Measurements from ENCODE around the gene POC1A. TPM values are rescaled to one million over a fixed set of nuclear protein-coding genes. Genes with fewer than 3 reads are reported as not detected.

Gene POC1A
- total and polyA plus RNA-seq, 2 of the 4 experiments (the other 2 are of a cell fraction): 10.6 to 11.5 TPM

DNA sequence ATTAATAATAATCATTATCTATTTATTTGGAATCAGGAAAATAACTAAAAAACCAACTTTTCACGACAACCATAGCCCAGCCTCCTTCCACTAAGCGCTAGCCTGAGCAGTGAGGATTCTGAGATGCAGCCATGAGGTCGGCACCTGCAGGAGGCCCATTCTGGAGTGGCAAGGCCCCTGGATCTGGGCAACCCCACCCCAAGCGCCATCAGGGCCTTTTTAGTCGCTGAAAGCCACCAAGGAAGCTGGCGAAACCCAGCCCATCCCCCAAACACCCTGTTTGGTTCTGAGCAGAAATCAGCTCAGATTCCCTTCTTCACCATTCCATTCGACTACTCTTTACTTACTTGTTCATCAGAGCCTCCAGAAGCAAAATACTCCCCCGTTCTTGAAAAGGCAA is 29.5 kb downstream of the POC1A start:
- Histone ChIP-seq H2BK15ac (ENCODE audit: low read depth, low read length) (no peak overlapping the region), H2BK120ac (ENCODE audit: low read depth, low read length) (no peak overlapping the region), H3K4me3 (ENCODE audit: insufficient read depth, low read depth, low read length) (no peak overlapping the region), H3K9ac (ENCODE audit: low read depth, low read length) (no peak overlapping the region), H2AK9ac (replicated peaks; ENCODE audit: low read depth, low read length, poor library complexity) (no peak overlapping the region), H2BK20ac (ENCODE audit: low read depth, low read length) (no peak overlapping the region), H2AK5ac (ENCODE audit: low read depth, low read length) (no peak overlapping the region), H3K14ac (replicated peaks; ENCODE audit: low read depth, low read length) (no peak overlapping the region), H3K18ac (ENCODE audit: low read depth, low read length) (no peak overlapping the region), H3K23ac (ENCODE audit: low read depth, low read length) (no peak overlapping the region), H2AFZ (replicated peaks; ENCODE audit: low read length, poor library complexity) (no peak overlapping the region), H3K79me1 (ENCODE audit: low read depth in 1 of 2, low read length in 2 of 2) (peaks cover 7 to 15% of the 10 kb centered on the region in 2 experiments; a peak in 3 of 4 replicates), H3K4me1 (ENCODE audit: control insufficient read depth, insufficient read depth, low read length) (peaks cover 5% of the 10 kb centered on the region), H4K5ac (ENCODE audit: low read depth, low read length) (no peak overlapping the region), H3K27ac (ENCODE audit: insufficient read depth, low read length) (no peak overlapping the region), H3K4ac (ENCODE audit: low read depth, low read length) (no peak overlapping the region), H4K8ac (ENCODE audit: low read depth in 2 of 2, low read length in 2 of 2) (no peak overlapping the region), H3K36me3 (ENCODE audit: control insufficient read depth, insufficient read depth, low read length) (0 out of 2 replicates have a peak, but pooled peaks cover 1% of the 10 kb centered on the region), H3K9me3 (ENCODE audit: control insufficient read depth, insufficient read depth, low read length) (no peaks in the 10 kb centered on the region), H4K20me1 (ENCODE audit: insufficient read depth, low read length) (no peaks in the 10 kb centered on the region), H3K27me3 (ENCODE audit: control insufficient read depth, insufficient read depth, low read length) (no peaks in the 10 kb centered on the region), H3K56ac (ENCODE audit: extremely low read depth, insufficient read depth, low read length) (no peak overlapping the region), H4K91ac (ENCODE audit: insufficient read depth, low read depth, low read length) (no peak overlapping the region), H2BK5ac (ENCODE audit: low read depth, low read length, poor library complexity, severe bottlenecking) (no peak overlapping the region), H3K9me1 (ENCODE audit: insufficient read depth, low read length) (peaks cover 7% of the 10 kb centered on the region; the same call in 1 of the 2 replicates), H3K4me2 (ENCODE audit: low read depth, low read length) (no peak overlapping the region)
- BruUV-seq (replicated peaks): no TSS peak
- in situ Hi-C loops (cut with MboI; ENCODE audit: low sequenced_read_pairs) (loop anchor here (5.0 kb wide), 1 partner anchor 122 kb away; no protein-coding TSS in a partner anchor), intact Hi-C loops (cut with micrococcal nuclease) (no loop called here), dilution Hi-C loops (cut with HindIII; ENCODE audit: low sequenced_read_pairs, unreplicated experiment) (no loop called here)
- ATAC-seq (ENCODE audit: low read depth) (no peak), DNase-seq (no peak)
- TF ChIP-seq RAD21 (IDR thresholded peaks at IDR 0.05; ENCODE audit: low read length) (no peak), RFX5 (IDR thresholded peaks at IDR 0.05; ENCODE audit: low read depth, low read length) (no peak), FOS (IDR thresholded peaks at IDR 0.05; ENCODE audit: low read depth, low read length) (no peak), CHD1 (IDR thresholded peaks at IDR 0.05; ENCODE audit: low read depth, low read length) (no peak), MAZ (IDR thresholded peaks at IDR 0.05; ENCODE audit: borderline replicate concordance, low read depth, low read length) (no peak), POLR2A (IDR thresholded peaks at IDR 0.05; ENCODE audit: low read depth, low read length) (no peak), SMC3 (IDR thresholded peaks at IDR 0.05; ENCODE audit: low read depth, low read length) (no peak), NFE2L2 (IDR thresholded peaks at IDR 0.05; ENCODE audit: low read depth, low read length) (no peak), CEBPB (IDR thresholded peaks at IDR 0.05; ENCODE audit: low read depth, low read length) (no peak), RCOR1 (IDR thresholded peaks at IDR 0.05; ENCODE audit: insufficient replicate concordance, low read length) (no peak), MAFK (IDR thresholded peaks at IDR 0.05; ENCODE audit: low read depth, low read length) (no peak), BHLHE40 (IDR thresholded peaks at IDR 0.05; ENCODE audit: low read depth, low read length) (no peak), MXI1 (IDR thresholded peaks at IDR 0.05; ENCODE audit: borderline replicate concordance, low read depth, low read length) (no peak)
- TF ChIP-seq, protein P1, sequence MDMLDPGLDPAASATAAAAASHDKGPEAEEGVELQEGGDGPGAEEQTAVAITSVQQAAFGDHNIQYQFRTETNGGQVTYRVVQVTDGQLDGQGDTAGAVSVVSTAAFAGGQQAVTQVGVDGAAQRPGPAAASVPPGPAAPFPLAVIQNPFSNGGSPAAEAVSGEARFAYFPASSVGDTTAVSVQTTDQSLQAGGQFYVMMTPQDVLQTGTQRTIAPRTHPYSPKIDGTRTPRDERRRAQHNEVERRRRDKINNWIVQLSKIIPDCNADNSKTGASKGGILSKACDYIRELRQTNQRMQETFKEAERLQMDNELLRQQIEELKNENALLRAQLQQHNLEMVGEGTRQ (IDR thresholded peaks at IDR 0.05; ENCODE audit: low read depth, low read length): no peak
- TF ChIP-seq, protein P2, sequence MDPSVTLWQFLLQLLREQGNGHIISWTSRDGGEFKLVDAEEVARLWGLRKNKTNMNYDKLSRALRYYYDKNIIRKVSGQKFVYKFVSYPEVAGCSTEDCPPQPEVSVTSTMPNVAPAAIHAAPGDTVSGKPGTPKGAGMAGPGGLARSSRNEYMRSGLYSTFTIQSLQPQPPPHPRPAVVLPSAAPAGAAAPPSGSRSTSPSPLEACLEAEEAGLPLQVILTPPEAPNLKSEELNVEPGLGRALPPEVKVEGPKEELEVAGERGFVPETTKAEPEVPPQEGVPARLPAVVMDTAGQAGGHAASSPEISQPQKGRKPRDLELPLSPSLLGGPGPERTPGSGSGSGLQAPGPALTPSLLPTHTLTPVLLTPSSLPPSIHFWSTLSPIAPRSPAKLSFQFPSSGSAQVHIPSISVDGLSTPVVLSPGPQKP (IDR thresholded peaks at IDR 0.05; ENCODE audit: borderline replicate concordance, low read depth, low read length): no peak
- TF ChIP-seq, protein P3, sequence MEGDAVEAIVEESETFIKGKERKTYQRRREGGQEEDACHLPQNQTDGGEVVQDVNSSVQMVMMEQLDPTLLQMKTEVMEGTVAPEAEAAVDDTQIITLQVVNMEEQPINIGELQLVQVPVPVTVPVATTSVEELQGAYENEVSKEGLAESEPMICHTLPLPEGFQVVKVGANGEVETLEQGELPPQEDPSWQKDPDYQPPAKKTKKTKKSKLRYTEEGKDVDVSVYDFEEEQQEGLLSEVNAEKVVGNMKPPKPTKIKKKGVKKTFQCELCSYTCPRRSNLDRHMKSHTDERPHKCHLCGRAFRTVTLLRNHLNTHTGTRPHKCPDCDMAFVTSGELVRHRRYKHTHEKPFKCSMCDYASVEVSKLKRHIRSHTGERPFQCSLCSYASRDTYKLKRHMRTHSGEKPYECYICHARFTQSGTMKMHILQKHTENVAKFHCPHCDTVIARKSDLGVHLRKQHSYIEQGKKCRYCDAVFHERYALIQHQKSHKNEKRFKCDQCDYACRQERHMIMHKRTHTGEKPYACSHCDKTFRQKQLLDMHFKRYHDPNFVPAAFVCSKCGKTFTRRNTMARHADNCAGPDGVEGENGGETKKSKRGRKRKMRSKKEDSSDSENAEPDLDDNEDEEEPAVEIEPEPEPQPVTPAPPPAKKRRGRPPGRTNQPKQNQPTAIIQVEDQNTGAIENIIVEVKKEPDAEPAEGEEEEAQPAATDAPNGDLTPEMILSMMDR (conservative IDR thresholded peaks at IDR 0.05; ENCODE audit: low read depth, low read length): no peak
- 90% methylated on average over 3 of the region's 8 CpGs; no CpG with 5 or more reads in 1 of the 2 experiments for WGBS, 2 experiments (ENCODE audit: extremely low coverage in 2 of 2, insufficient read length in 1 of 2)
- ChIA-PET CTCF (interaction anchor here (1.1 to 3.0 kb wide), 3 partner anchors 32 to 124 kb away, joined by 3 to 12 read pairs (median 3); no protein-coding TSS in a partner anchor), POLR2A (ENCODE audit: unreplicated experiment) (no interaction called here)

Data from IMR-90 (cell line).